ENCODE results near the gene RAB3C. TPM values are rescaled to one million over a fixed set of nuclear protein-coding genes. Genes with fewer than 3 reads are reported as not detected.
A peak's percentile ranks its signal among the peaks of the same experiment; 100 is the strongest.

The RAB3C gene
- total and polyA plus RNA-seq, 12 donors: 0.09 to 22.0 (median 6.1) TPM

GRCh38 chr5:58622936-58623871 is 40.3 kb downstream of the RAB3C start:
- 70 to 85% (median 80%) methylated on average over 3 of the region's 3 CpGs for WGBS, 4 donors
- intact Hi-C loops (cut with DNase I): no loop called here

GRCh38 chr5:58628626-58629025 is 45.8 kb downstream of the RAB3C start:
- no peak for TF ChIP-seq POLR2A (IDR thresholded peaks at IDR 0.05)
- no peak for TF ChIP-seq CTCF (IDR thresholded peaks at IDR 0.05)
- Histone ChIP-seq H3K27me3 (no peaks in the 10 kb centered on the region), H3K27ac (peak overlapping the region in 1 of 5 donors; percentile 22), H3K4me3 (no peak overlapping the region), H3K36me3 (replicated peaks in 1 of 2) (no peaks in the 10 kb centered on the region), H3K4me1 (replicated peaks in 1 of 2) (no peaks in the 10 kb centered on the region), H3K9me3 (replicated peaks in 1 of 3) (no peaks in the 10 kb centered on the region)
- WGBS, 4 donors: 75 to 93% (median 78%) methylated on average over 5 of the region's 5 CpGs
- DNase-seq: no peak
- intact Hi-C loops (cut with DNase I): no loop called here

More at GRCh38 chr5:58622936-58623871, 40.3 kb downstream of the RAB3C start:
- Histone ChIP-seq H3K27ac (no peak overlapping the region), H3K4me3 (no peak overlapping the region), H3K36me3 (replicated peaks in 1 of 2) (no peaks in the 10 kb centered on the region), H3K9me3 (replicated peaks in 1 of 3) (no peaks in the 10 kb centered on the region), H3K27me3 (no peaks in the 10 kb centered on the region), H3K4me1 (replicated peaks in 1 of 2) (no peaks in the 10 kb centered on the region)
- DNase-seq: no peak
- TF ChIP-seq CTCF (IDR thresholded peaks at IDR 0.05): no peak
- no peak for TF ChIP-seq POLR2A (IDR thresholded peaks at IDR 0.05)

- Histone ChIP-seq H3K9me3 (replicated peaks in 1 of 3) (no peaks in the 10 kb centered on the region), H3K4me3 (no peak overlapping the region), H3K27ac (peak overlapping the region in 1 of 5 donors; percentile 22), H3K27me3 (no peaks in the 10 kb centered on the region), H3K4me1 (replicated peaks in 1 of 2) (no peaks in the 10 kb centered on the region), H3K36me3 (replicated peaks in 1 of 2) (no peaks in the 10 kb centered on the region)
- TF ChIP-seq CTCF (IDR thresholded peaks at IDR 0.05) (no peak), POLR2A (IDR thresholded peaks at IDR 0.05) (no peak)
- WGBS, 4 donors: 53 to 64% (median 58%) methylated on average over 6 of the region's 6 CpGs
- intact Hi-C loops (cut with DNase I): no loop called here
- DNase-seq: peak in 2 of 7 donors; percentile 2 to 13
These were observed 46.6 kb downstream of the RAB3C start for GRCh38 chr5:58629271-58630159.

GRCh38 chr5:58631895-58632294 is 49.0 kb downstream of the RAB3C start:
- Histone ChIP-seq H3K27me3 (no peaks in the 10 kb centered on the region), H3K36me3 (replicated peaks in 1 of 2) (no peaks in the 10 kb centered on the region), H3K9me3 (replicated peaks in 1 of 3) (no peaks in the 10 kb centered on the region), H3K27ac (no peak overlapping the region), H3K4me3 (no peak overlapping the region), H3K4me1 (replicated peaks in 1 of 2) (no peaks in the 10 kb centered on the region)
- DNase-seq: peak in 4 of 7 donors; percentile 2 to 27 (median 19)
- no peak for TF ChIP-seq POLR2A (IDR thresholded peaks at IDR 0.05)
- no peak for TF ChIP-seq CTCF (IDR thresholded peaks at IDR 0.05)
- 90 to 100% (median 93%) methylated on average over 1 of the region's 1 CpG for WGBS, 4 donors
- intact Hi-C loops (cut with DNase I): no loop called here
